GM19468 (cell line): Measurements from ENCODE around the gene DAPK2.

ENCODE experiments used
- ATAC-seq: cut with Tn5 transposase; IDR thresholded peaks from one replicate; pipeline ENCODE4 v1.9.1; 2021; ENCODE audit warnings: mild to moderate bottlenecking, moderate library complexity, moderate number of reproducible peaks; ENCODE audit not compliant: unreplicated experiment; ENCODE audit errors: extremely low read depth

Gene DAPK2

DNA sequence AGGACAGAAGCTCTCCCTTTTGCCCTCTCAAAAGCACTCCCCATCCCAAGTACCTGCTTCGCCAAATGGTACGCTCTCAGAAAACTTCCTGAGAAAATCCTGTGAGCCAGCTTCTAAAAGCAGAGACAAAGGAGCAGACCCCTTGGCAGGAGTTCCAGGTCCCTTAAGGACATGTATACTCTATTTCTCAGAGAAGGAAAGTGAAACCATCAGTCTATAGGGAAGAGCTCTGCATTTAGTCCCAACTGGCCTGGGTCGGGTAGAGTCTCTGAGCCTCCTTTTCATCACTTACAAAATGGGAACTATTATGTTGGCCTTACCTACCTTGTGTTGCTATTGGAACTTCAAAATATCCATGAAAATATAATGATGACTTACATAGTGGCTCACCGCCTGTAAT, 19.7 kb downstream of the DAPK2 start:
- ATAC-seq: no peak

DNA sequence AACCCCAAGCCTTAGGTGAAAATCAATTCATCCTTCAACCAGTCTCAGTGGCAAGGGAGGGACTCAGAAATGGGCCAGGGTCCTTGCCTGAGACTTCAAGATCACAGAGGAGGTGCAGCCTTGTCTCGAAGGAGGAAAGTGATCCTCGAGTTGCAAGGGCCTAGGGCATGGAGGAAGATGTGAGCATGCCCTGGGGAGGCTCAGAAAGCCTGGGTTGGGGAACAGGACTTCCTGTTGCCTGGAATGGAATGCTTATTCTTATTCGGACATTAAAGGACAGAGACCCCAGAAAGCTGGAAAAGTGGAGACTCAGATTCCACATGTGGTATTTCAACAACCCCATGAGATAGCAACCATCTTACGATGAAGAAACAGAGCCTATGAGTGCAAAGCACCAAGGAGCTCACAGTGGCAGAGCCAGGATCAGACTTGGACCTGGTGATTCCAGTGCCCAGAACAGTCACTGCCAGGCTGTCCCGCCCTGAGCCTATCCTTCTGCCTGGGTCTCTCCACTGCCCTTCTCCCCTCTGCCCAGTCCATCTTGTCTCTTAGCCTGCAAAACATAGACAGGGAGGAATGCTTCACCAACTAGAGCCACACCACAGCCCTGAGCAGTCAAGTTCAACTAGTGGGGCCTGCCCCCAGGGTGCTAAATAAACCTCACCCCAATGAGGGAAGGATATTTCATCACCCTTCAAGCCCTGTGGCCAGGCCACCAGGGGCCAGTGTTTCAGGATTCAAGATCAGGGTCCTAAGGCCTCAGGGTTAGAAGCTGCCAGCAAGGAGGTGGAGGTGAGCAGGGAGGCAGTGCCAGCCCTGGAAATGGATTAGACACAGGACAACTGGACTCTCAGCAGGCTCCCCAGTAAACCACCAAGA, 21.9 kb downstream of the DAPK2 start:
- no peak for ATAC-seq

DNA sequence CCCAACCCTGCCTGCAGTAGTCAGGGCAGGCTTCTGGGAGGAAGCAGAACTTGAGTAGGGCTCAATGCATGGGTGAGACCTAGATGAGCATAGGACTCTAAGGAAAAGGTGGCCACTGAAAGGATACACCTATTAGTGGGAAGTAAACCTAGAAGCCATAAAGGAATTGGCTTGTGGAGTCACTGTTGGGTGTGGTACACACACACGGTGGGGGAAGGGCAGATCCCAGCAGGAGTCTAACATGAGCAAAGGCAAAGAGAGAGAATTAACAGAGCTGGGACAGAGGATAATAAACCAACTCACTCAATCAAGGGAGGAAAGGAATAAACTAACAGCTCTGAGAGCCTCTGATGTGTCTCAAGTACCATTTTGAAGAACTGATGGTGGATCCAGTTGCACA, 23.1 kb downstream of the DAPK2 start:
- ATAC-seq: no peak

DNA sequence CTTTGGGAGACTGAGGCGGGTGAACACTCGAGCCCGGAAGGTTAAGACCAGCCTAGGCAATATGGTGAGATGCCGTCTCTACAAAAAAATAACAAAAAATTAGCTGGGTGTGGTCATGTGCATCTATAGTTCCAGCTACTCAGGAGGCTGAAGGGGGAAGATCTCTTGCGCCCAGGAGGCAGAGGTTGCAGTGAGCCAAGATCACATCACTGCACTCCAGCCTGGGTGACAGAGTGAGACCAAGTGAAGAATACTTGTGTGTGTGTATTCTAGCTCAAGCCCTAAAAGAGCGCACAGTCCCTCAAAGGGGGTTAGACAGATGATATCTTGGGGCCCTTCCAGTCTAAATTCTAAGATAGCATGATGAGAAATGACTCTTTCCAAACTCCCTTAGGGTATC, 23.7 kb downstream of the DAPK2 start:
- ATAC-seq: no peak

DNA sequence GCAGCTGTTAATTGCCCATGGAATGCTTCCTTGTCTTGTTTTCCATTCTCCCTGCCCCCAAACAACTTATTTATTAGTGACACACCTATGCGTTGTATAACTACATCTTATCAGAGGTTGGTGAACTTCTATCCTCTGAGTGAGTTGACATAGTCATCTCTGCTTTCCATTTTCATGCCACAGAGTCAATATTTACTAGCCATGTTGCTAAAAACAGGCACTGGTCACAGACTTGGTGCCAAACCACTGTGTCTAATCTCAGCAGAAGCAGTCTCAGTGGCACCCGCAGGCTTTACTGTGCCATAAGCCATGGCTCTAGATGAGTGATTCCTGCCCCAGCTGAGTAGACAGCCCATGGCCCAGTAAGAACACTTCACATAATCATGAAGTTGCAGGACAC, 26.5 kb downstream of the DAPK2 start:
- ATAC-seq: peak; percentile 83

DNA sequence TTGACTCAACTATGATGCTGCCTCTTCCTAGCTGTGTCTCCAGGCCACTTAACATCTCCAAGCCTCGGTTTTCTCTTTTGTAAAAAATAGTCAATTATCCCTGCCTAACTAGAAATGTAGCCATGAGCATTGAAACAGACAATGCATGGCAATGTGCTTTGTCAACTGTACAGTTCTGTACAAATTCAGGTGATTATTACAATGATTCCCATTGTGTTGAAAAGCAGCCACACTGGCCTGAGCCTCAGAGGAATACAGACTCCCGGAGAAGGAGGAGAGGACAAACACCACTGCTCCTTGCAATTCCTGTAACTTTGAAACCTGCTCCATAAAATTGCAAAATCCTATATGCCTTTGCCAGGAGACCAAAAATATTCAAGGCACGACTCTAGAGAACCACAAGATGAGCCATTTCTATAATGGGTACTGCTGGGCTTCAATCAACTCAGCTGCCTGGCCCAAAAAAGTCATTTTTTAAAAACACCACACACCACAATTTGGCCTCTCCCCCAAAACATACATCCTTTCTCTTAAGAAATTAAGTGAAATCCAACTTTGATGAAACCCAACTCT, 28.6 kb downstream of the DAPK2 start:
- ATAC-seq: no peak

DNA sequence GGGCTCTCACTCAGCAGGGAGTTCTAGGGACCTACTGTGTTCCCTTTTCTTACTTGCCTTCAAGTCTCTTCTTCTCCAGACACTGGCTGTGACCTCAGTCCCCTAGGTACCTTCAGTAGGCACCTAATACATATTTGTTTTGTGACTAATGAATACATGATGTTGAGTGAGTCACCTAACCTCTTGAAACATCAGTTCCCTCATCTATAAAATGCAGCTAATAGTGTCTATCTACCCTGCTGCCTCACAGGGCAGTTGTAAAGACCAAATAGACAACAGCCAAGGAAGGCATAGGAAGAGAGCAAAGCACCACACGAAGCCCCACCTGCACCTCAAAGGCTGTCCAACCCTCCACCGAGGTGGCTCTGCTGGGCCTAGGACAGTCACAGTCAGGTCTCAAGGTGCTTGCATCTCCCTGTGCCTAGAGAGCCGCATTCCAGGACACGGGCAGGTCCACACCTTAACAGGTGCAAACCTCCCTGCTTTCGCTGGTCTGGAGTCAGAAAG, 29.1 kb downstream of the DAPK2 start:
- ATAC-seq: no peak

DNA sequence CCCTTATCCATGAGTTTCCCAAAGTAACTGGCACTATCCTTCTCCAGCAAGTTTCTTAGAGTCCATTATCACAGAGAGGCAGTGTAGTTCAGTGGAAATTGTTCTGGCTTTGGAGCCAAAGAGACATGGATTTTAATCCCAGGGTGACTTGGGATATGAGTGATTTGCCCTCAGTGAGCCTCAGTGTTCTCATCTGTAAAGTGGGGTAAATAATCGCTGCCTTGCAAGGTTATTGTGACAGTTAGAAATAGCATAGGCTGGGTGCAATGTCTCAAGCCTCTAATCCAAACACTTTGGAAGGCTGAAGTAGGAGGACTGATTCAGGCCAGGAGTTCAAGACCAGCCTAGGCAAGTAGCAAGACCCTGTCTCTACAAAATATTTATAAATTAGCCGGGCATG, 30.0 kb downstream of the DAPK2 start:
- ATAC-seq: no peak

DNA sequence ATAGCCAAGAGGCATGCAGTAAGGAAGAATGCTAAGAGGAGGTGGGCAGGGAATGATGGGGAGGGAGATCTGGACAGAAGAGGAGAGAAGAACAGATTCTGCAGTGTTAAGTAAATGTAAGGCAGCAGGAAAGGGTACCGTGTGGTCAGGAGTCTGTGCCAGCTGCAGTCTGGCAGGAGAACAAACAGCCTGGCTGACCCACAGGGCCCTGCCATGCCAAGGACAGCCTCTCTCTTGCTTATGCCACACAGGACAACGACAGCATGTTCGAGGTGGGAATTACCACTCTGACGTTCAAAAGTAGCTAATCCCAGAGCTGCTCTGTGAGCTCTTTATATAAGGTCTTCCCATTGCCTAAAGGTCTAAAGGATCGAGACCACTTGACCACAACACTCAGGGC, 31.3 kb downstream of the DAPK2 start:
- ATAC-seq: no peak

DNA sequence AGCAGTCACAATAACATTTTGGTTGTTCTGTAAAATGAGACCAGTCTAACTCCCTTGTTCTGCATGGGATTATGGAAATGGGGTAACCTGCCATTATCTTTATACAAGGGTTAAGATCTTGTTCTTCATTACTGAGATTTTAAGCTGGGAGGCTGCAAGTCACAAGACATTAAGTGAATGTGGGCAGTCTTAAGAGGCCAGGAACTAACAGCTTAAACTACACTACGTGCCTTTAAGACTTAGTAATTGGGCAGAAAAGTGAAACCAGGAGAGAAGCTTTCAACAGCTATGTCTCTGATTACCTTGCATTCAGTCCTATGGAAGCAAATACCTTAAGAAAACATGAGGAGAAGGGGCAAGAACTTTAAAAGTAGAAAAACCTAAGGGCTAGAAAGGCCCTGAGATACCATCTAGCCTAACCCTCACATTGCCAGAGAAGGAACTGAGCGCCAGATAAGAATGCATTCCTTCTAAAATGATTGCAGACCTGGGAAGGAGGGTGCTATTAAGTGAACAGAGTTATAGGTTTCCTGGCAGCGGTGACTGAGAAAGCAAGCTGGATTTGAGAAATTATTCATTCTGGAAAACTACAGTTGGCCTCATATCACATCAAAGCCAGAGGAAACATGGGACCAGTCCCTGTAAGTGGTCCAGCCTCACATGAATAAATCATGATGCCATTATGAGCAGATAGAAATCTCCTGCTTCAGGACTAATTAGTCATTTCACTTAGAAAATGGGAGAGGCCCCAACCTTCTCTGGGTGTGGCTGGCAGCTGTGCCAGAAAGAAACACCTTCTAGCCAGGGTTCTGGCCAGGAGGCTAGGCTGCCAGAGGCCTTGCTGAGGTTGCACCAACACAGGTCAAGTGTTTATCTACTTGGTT, 32.9 kb downstream of the DAPK2 start:
- ATAC-seq: no peak

DNA sequence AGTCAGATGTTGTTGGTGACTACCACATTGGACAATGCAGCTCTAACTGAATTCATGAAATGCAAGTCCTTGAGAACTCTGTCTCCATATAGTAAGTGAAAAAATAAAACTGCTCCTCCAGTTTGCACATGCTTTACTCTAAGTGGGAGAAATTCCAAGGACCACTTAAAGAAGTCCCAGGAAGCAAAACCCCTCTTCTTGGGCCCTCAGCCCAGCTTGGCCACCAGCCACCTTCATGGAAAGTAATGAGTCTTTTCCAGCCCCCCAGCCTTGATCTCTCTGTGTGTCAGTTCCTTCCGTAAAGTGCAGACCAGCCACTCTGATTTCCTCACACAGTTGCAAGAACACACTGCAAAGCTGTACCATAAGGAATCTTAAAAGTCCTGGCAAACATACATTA, 34.5 kb downstream of the DAPK2 start:
- ATAC-seq: no peak

DNA sequence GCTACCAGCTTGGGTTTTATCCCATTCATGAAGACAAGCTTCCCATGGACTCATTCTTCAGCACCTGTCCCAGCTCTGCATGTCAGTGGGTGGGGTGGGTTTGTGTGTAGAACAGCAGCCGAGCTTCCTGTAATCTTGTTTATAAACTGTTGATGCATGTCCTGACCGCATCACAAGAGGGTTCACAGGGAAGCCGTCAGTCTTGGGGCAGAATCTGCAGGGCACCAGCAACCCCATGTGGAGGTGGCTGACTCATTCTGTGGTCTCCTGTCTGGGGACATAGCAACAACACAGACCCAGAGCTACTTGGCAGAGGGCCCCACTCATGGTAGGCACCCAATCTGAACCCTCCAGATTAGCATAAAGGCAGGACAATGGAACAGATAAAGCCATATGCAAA, 35.6 kb downstream of the DAPK2 start:
- ATAC-seq: no peak

DNA sequence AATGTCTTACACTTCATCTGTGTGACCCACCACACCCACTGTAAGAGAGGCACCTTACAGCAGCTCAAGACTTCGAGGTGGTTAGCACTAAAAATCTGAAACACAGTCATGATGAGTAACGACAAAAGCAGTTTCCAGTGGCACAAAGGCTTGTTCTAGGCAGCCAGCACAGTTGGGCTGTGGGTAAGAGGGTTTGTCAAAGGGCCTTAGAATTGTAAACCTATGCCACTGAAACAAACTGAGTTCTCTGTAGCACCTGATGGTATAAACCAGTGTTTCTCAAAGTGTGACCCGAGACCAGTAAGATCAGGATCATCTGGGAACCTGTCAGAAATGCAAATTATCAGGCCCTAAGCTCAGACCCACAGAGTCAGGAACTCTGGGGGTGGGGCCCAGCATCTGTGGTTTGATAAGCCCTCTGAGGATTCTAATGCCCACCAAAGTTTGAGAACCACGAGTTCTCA, 36.5 kb downstream of the DAPK2 start:
- ATAC-seq: no peak

DNA sequence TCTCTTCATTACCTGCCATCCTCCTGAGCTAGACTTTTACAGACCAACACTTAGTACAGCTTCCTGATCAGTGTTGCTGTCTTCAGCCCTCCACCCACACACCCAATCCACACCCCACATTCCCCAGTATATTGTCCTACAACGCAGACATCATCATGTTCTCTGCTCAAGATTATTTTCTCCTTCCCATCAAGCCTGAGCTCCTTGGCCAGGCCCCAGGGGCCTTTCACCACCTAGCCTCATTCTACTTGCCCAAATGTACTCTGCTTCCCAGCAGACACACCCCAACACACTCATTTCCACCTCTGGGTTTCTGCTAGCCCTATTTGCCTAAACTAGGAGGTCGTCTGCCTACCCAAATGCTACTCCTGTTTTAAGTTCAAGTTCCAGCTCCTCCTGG, 37.0 kb downstream of the DAPK2 start:
- ATAC-seq: no peak

DNA sequence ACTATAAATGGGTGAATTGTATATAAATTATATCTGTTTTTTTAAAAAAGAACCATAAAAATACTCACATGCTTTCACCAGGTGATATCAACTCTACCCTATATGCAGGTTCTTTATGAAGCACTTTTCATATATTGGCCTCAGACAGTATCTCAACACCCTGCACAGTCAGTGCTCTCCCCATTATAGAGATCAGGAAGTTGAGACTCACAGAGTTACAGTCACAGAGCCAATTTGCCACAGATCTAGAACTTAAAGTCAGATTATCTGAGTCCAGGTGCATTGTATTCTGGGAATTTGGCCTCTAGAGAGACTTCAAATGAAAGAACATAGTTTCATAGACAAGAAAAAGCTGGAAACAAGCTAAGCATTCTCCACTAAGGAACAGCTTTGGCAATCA, 38.1 kb downstream of the DAPK2 start:
- ATAC-seq: no peak

DNA sequence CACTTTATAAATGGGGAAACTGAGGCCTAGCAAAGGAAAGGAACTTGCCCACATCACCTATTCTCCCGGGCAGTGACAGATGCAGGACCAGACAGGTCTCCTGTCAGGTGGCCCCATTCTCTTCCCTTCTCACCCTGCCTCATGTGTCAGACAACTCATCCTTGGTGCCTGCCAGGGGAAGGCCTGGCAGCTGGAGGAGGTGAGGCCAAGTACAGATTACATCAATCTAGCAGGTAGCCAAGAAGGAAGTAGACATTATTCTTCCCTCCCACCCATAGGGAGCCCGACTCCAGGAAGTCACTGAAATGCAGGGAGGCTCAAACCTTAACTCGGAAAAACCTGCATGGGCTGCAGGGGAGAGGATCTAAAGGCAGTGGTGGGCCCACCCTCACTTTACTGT, 39.6 kb downstream of the DAPK2 start:
- no peak for ATAC-seq

DNA sequence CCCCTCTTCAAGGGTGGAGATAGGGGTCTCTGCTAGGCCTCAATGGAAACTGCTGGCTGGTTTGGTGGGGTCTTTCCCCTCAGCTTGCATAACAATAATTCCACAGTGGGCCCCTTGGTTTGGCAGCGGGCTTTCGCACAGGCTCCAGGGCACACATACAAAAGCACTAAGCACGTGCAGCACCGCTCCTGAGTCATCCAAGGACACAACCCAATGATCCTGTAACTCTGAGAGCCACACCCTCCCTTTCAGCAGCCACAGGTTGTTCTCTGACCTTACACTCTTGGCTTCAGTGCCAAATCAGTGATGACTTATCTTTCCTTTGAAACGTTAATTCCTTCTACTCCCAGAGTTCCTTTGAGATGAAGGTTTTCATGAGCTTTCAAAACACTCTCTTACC, 41.7 kb downstream of the DAPK2 start:
- ATAC-seq: no peak

DNA sequence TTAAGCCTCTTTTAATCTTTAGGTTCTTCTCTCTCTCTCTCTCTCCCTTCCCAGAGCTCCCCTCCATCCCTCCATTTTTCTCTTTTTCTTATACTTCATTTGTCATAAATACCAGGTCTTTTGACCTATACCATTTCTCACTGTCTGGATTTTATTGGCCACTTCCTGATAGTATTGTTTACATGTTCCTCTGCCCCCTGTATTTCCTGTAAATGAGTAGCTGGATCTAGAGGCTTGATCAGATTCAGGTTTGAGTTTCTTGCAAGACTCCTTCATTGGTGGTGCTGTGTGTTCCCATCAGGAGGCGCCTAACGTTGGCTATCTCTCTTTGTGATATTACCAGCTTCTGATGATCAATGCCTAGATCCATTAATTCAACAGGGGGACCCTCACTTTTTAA, 42.2 kb downstream of the DAPK2 start:
- ATAC-seq: no peak

DNA sequence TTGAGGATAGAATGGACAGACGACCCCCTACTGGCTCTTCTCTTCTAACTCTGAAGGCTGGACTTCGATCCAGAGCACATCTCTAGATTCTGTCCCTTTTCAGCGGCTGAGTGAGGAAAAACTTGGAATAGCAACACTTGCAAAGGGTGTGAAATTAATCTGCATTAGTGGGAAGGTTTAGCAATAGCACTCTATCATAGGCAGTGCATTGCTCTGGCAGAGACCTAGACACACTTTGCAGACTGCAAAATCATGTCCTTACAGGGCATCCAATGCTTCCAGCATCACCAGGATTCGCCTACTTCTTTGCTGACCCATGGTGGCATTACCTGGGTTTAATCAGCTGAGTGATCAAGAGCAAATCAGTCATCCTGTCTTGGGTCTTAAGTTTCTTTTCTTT, 43.1 kb downstream of the DAPK2 start:
- ATAC-seq: no peak

DNA sequence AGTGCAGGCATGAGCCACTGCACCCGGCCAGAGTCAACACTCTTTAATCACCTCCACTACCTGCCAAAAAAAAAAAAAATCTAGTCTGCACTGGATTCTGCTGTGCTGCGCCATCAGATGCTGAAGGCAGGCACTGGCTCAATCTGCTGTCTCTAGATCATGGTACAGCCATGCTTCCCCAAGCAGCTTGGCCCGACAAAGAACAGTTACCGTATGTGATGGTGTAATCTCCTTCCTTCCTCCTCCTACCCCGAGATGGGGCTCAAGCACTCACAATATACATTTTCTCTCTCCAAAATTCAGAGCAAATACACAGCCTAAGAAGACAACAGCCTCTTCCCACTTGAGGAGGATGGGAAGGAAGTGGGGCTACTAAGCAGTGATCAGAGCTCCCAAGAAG, 45.1 kb downstream of the DAPK2 start:
- no peak for ATAC-seq
